G401 (cell line): Measurements from ENCODE around the gene TAS2R3. TPM values are rescaled to one million over a fixed set of nuclear protein-coding genes. Genes with fewer than 3 reads are reported as not detected.
A peak's percentile ranks its signal among the peaks of the same experiment; 100 is the strongest.
"Not testable (repeated sequence)": the region's sequence is repeated elsewhere in the genome, so short reads cannot be mapped to it uniquely, and the experiment has no call there.

Experiments
- DNase-seq: peaks from one replicate; pipeline ENCODE4 v3.0.0-alpha.2; 2015; ENCODE audit warnings: low spot score
- in situ Hi-C: cut with HindIII; loops from 2 replicates; pipeline ENCODE4 v1.10.0; 2016; ENCODE audit warnings: low sequenced_read_pairs, mixed read lengths
- total RNA-seq: library from RNA; depleted of rRNA; stranded (reverse); fragments of >200 nt; shearing (Covaris generic); gene quantifications from 2 replicates; pipeline ENCODE4 v1.2.3, GENCODE V29; 2014; rRNA removed

The TAS2R3 gene
- total RNA-seq, 1 experiment from 2014 or later, result not detected

GRCh38 chr7:141770083-141770583 lies 6.2 kb downstream of the TAS2R3 start:
- in situ Hi-C loops, DNase-seq: not testable (repeated sequence)

GRCh38 chr7:141776374-141776773 lies 12.5 kb downstream of the TAS2R3 start, which contains the start of gene TAS2R4:
Gene TAS2R4, plus strand, starts transcription at chr7:141776674. Its CDS starts 1,815 bp downstream, at chr7:141778489.
- DNase-seq, result no peak
- in situ Hi-C loops, result no loop called here

- in situ Hi-C loops, result no loop called here
- peak; percentile 69 for DNase-seq
These were observed 22.0 kb downstream of the TAS2R3 start for GRCh38 chr7:141785706-141786552.

GRCh38 chr7:141788296-141788695 lies 24.4 kb downstream of the TAS2R3 start:
- in situ Hi-C loops, result no loop called here
- no peak for DNase-seq

- in situ Hi-C loops, result no loop called here
- no peak for DNase-seq
These were observed 26.0 kb downstream of the TAS2R3 start, which contains the start of gene TAS2R5 for GRCh38 chr7:141789917-141790316. Gene TAS2R5, plus strand, starts transcription at chr7:141790217. Its CDS starts 145 bp downstream, at chr7:141790362.

GRCh38 chr7:141792526-141792925 lies 28.6 kb downstream of the TAS2R3 start:
- in situ Hi-C loops, result no loop called here
- no peak for DNase-seq

Other genes with a start within 250 kb of the TAS2R3 start
- 45.3 and 53.5 TPM in 2 replicates for gene AGK, start 212.7 kb upstream of the TAS2R3 start, total RNA-seq
- gene DENND11, start 61.9 kb upstream of the TAS2R3 start, total RNA-seq, result 1.7 and 3.3 TPM in 2 replicates
- gene WEE2, start 55.7 kb upstream of the TAS2R3 start, total RNA-seq, result not detected in 2 replicates
- 315 and 348 TPM in 2 replicates for gene SSBP1, start 25.7 kb upstream of the TAS2R3 start, total RNA-seq
- not detected in 2 replicates for gene TAS2R4, start 12.6 kb downstream of the TAS2R3 start, total RNA-seq
- 0.12 TPM in 1 of 2 replicates, not detected in the other for gene TAS2R5, start 26.1 kb downstream of the TAS2R3 start, total RNA-seq
- not detected in 2 replicates for gene PRSS37, start 77.4 kb downstream of the TAS2R3 start, total RNA-seq
- gene OR9A4, start 152.3 kb downstream of the TAS2R3 start, total RNA-seq, result not detected in 2 replicates
- not detected in 2 replicates for gene CLEC5A, start 182.9 kb downstream of the TAS2R3 start, total RNA-seq
- gene TAS2R38, start 209.7 kb downstream of the TAS2R3 start, total RNA-seq, result not detected in 2 replicates
- not detected in 2 replicates for gene MGAM, start 231.8 kb downstream of the TAS2R3 start, total RNA-seq